Astrocyte (in vitro differentiated cells and primary cell): Measurements from ENCODE around the gene CDC42EP3. TPM values are rescaled to one million over a fixed set of nuclear protein-coding genes. Genes with fewer than 3 reads are reported as not detected.
A peak's percentile ranks its signal among the peaks of the same experiment; 100 is the strongest.

Experiments
- DNase-seq: peaks from one replicate; pipeline ENCODE4 v3.0.0-alpha.2; 2010; ENCODE audit warnings: low read depth
- FAIRE-seq: peaks from 2 replicates; lab custom pipeline; 2011; peaks lifted over from hg19 to GRCh38; lab: Jason Lieb, UNC
- H2AFZ ChIP-seq: 2 replicates; pipeline ENCODE4 v1.6.0; 2012; ENCODE audit warnings: low read depth, low read length, inconsistent platforms
- H3K27ac ChIP-seq: 2 replicates; pipeline ENCODE4 v1.5.1; 2011; ENCODE audit warnings: low read depth, low read length, inconsistent platforms
- H3K27me3 ChIP-seq: 2 replicates; pipeline ENCODE4 v1.6.0; 2011; ENCODE audit warnings: low read length, inconsistent platforms; ENCODE audit not compliant: insufficient read depth
- H3K36me3 ChIP-seq: 2 replicates; pipeline ENCODE4 v1.5.1; 2011; ENCODE audit warnings: low read length, inconsistent platforms; ENCODE audit not compliant: insufficient read depth
- H3K4me1 ChIP-seq: 2 replicates; pipeline ENCODE4 v1.5.1; 2011; ENCODE audit warnings: low read length, inconsistent platforms; ENCODE audit not compliant: insufficient read depth
- H3K4me2 ChIP-seq: 2 replicates; pipeline ENCODE4 v1.6.0; 2012; ENCODE audit warnings: low read length, inconsistent platforms
- H3K4me3 ChIP-seq: 2 replicates; pipeline ENCODE4 v1.5.1; 2011; ENCODE audit warnings: low read depth, mild to moderate bottlenecking, low read length, inconsistent platforms; ENCODE audit not compliant: insufficient read depth
- H3K79me2 ChIP-seq: 2 replicates; pipeline ENCODE4 v1.6.0; 2012; ENCODE audit warnings: mild to moderate bottlenecking, low read length, inconsistent platforms; ENCODE audit not compliant: insufficient read depth
- H3K9ac ChIP-seq: 2 replicates; pipeline ENCODE4 v1.6.0; 2012; ENCODE audit warnings: mild to moderate bottlenecking, low read length, inconsistent platforms
- H3K9me3 ChIP-seq: 2 replicates; pipeline ENCODE4 v1.5.1; 2012; ENCODE audit warnings: low read depth, mild to moderate bottlenecking, low read length, inconsistent platforms; ENCODE audit not compliant: insufficient read depth
- H4K20me1 ChIP-seq: 2 replicates; pipeline ENCODE4 v1.6.0; 2012; ENCODE audit warnings: low read length, inconsistent platforms; ENCODE audit not compliant: insufficient read depth
- H3K27ac Mint-ChIP-seq: one replicate; pipeline ENCODE4 v1.8.0; 2021; ENCODE audit warnings: mild to moderate bottlenecking, mixed read lengths; ENCODE audit not compliant: unreplicated experiment
- H3K27me3 Mint-ChIP-seq: one replicate; pipeline ENCODE4 v1.8.0; 2021; ENCODE audit warnings: low read depth, mixed read lengths; ENCODE audit not compliant: unreplicated experiment
- H3K36me3 Mint-ChIP-seq: one replicate; pipeline ENCODE4 v1.8.0; 2021; ENCODE audit warnings: low read depth, mixed read lengths; ENCODE audit not compliant: unreplicated experiment
- H3K4me1 Mint-ChIP-seq: one replicate; pipeline ENCODE4 v1.8.0; 2021; ENCODE audit warnings: low read depth, mixed read lengths; ENCODE audit not compliant: unreplicated experiment
- H3K4me3 Mint-ChIP-seq: one replicate; pipeline ENCODE4 v1.8.0; 2021; ENCODE audit warnings: mild to moderate bottlenecking, moderate library complexity, mixed read lengths; ENCODE audit not compliant: unreplicated experiment
- H3K9me3 Mint-ChIP-seq: one replicate; pipeline ENCODE4 v1.8.0; 2021; ENCODE audit warnings: mild to moderate bottlenecking, mixed read lengths; ENCODE audit not compliant: unreplicated experiment
- CTCF ChIP-seq: IDR thresholded peaks from 2 replicates; pipeline ENCODE4 v1.5.1; 2011; ENCODE audit warnings: low read depth, mild to moderate bottlenecking, inconsistent platforms, low read length, moderate library complexity; ENCODE audit not compliant: insufficient read depth
- EZH2 ChIP-seq: IDR thresholded peaks from 2 replicates; pipeline ENCODE4 v1.6.1; 2012; ENCODE audit warnings: mild to moderate bottlenecking, low read length, inconsistent platforms; ENCODE audit not compliant: insufficient read depth
- total RNA-seq: library from RNA; stranded (reverse); gene quantifications from 2 replicates; pipeline ENCODE4 v1.2.1, GENCODE V29; 2021

CDC42EP3 gene
- total RNA-seq, 1 donor from 2014 or later: 94.3 TPM

GRCh38 chr2:37652199-37652640 is 19.2 kb downstream of the CDC42EP3 start:
- H3K9ac ChIP-seq: peak overlapping the region; percentile 51
- peak overlapping the region; percentile 71 for H3K4me2 ChIP-seq
- Mint-ChIP-seq H3K9me3 (peaks cover 2% of the 10 kb centered on the region), H3K36me3 (peaks cover 24% of the 10 kb centered on the region), H3K4me1 (peaks cover 71% of the 10 kb centered on the region), H3K27ac (peak overlapping the region; percentile 28), H3K4me3 (no peak overlapping the region), H3K27me3 (no peaks in the 10 kb centered on the region)
- H3K9me3 ChIP-seq: no peaks in the 10 kb centered on the region
- H3K27me3 ChIP-seq: no peaks in the 10 kb centered on the region
- DNase-seq: peak; percentile 95
- peaks cover 97% of the 10 kb centered on the region for H3K79me2 ChIP-seq
- H3K27ac ChIP-seq: peak overlapping the region; percentile 78
- H3K36me3 ChIP-seq: peaks cover 35% of the 10 kb centered on the region
- peaks cover 79% of the 10 kb centered on the region for H4K20me1 ChIP-seq
- TF ChIP-seq EZH2 (no peak), CTCF (no peak)
- H3K4me1 ChIP-seq: peaks cover 69% of the 10 kb centered on the region
- no peak overlapping the region for H3K4me3 ChIP-seq
- H2AFZ ChIP-seq: no peak overlapping the region
- FAIRE-seq: no peak

- Mint-ChIP-seq H3K27ac (peak overlapping the region; percentile 0), H3K36me3 (peaks cover 23% of the 10 kb centered on the region), H3K4me1 (peaks cover 58% of the 10 kb centered on the region), H3K4me3 (no peak overlapping the region), H3K9me3 (peaks cover 2% of the 10 kb centered on the region), H3K27me3 (no peaks in the 10 kb centered on the region)
- H3K4me3 ChIP-seq: no peak overlapping the region
- no peak for FAIRE-seq
- H3K27ac ChIP-seq: peak overlapping the region; percentile 78
- no peak overlapping the region for H3K9ac ChIP-seq
- TF ChIP-seq EZH2 (no peak), CTCF (no peak)
- no peak for DNase-seq
- peaks cover 39% of the 10 kb centered on the region for H3K36me3 ChIP-seq
- H3K4me2 ChIP-seq: no peak overlapping the region
- H3K79me2 ChIP-seq: peaks cover 98% of the 10 kb centered on the region
- H3K27me3 ChIP-seq: no peaks in the 10 kb centered on the region
- peaks cover 81% of the 10 kb centered on the region for H4K20me1 ChIP-seq
- peaks cover 56% of the 10 kb centered on the region for H3K4me1 ChIP-seq
- no peaks in the 10 kb centered on the region for H3K9me3 ChIP-seq
- H2AFZ ChIP-seq: no peak overlapping the region
These were observed 20.8 kb downstream of the CDC42EP3 start for GRCh38 chr2:37650548-37651093.

- TF ChIP-seq EZH2: no peak
- TF ChIP-seq CTCF: no peak
- Mint-ChIP-seq H3K4me1 (peaks cover 53% of the 10 kb centered on the region), H3K27ac (no peak overlapping the region), H3K36me3 (peaks cover 28% of the 10 kb centered on the region), H3K27me3 (no peaks in the 10 kb centered on the region), H3K4me3 (no peak overlapping the region), H3K9me3 (peaks cover 2% of the 10 kb centered on the region)
- Histone ChIP-seq H3K4me3 (no peak overlapping the region), H3K4me2 (no peak overlapping the region), H3K36me3 (peaks cover 43% of the 10 kb centered on the region), H3K27ac (no peak overlapping the region), H3K4me1 (peaks cover 50% of the 10 kb centered on the region), H4K20me1 (peaks cover 80% of the 10 kb centered on the region), H3K9me3 (no peaks in the 10 kb centered on the region), H3K27me3 (no peaks in the 10 kb centered on the region), H2AFZ (no peak overlapping the region), H3K9ac (no peak overlapping the region), H3K79me2 (peaks cover 98% of the 10 kb centered on the region)
- DNase-seq (no peak), FAIRE-seq (no peak)
These were observed 21.9 kb downstream of the CDC42EP3 start for GRCh38 chr2:37649518-37649917.
